Left lung (tissue), 10 donors: ENCODE data around the gene CD207. TPM values are rescaled to one million over a fixed set of nuclear protein-coding genes. Genes with fewer than 3 reads are reported as not detected.
A peak's percentile ranks its signal among the peaks of the same experiment; 100 is the strongest.

ENCODE experiments used
- ATAC-seq: fragments of 200-7000 bp; cut with Tn5 transposase; one replicate; pipeline ENCODE4 v1.9.1; 2020; ENCODE audit warnings: moderate library complexity
- DNase-seq, 4 donors: peaks; one replicate each; pipeline ENCODE4 v3.0.0-alpha.2; 2013 to 2020
- H3K27ac ChIP-seq, 2 donors: fragments of 200-600 bp; sonication (generic) in 1 of 2; one replicate each; pipeline versions ENCODE4 v1.5.0 to v1.8.0; 2020 to 2021
- H3K27me3 ChIP-seq, 2 donors: fragments of 200-600 bp; sonication (generic) in 1 of 2; one replicate each; pipeline versions ENCODE4 v1.5.0 to v1.8.0; 2020 to 2021
- H3K36me3 ChIP-seq, 2 donors: fragments of 200-600 bp; sonication (generic) in 1 of 2; one replicate each; pipeline versions ENCODE4 v1.5.0 to v1.8.0; 2020 to 2021
- H3K4me1 ChIP-seq, 2 donors: fragments of 200-600 bp; one replicate each; pipeline ENCODE4 v1.8.0; 2021
- H3K4me3 ChIP-seq, 2 donors: fragments of 200-600 bp; sonication (generic) in 1 of 2; one replicate each; pipeline versions ENCODE4 v1.5.0 to v1.8.0; 2020 to 2021; ENCODE audit warnings: mild to moderate bottlenecking in 1 of 2
- H3K9me3 ChIP-seq, 2 donors: fragments of 200-600 bp; sonication (generic) in 1 of 2; one replicate each; pipeline versions ENCODE4 v1.5.0 to v1.8.0; 2020 to 2021
- CTCF ChIP-seq, 2 donors: fragments of 200-600 bp; sonication (generic) in 1 of 2; IDR thresholded peaks; one replicate each; pipeline versions ENCODE4 v1.5.0 to v1.8.0; 2021; ENCODE audit warnings: antibody characterized with exemption in 2 of 2
- intact Hi-C, 2 donors: fragments of 100-400 bp; cut with DNase I; formaldehyde crosslinking; loops; one replicate each; pipeline versions ENCODE4 v1.11.2 to v1.14.2; 2022
- polyA plus RNA-seq, 6 donors: library from polyadenylated mRNA; unstranded; fragments of 120-200 nt; gene quantifications; one replicate each; pipeline ENCODE4 v1.2.1, GENCODE V29; 2013; ENCODE audit not compliant: insufficient read length in 6 of 6
- total RNA-seq, 2 donors: library from RNA; stranded (reverse); fragmentation: NEBNext Ultra II Directional; extraction: Animal tissue kit (Norgen Biotek cat#: 25700); gene quantifications; one replicate each; pipeline ENCODE4 v1.2.1, GENCODE V29; 2021
- donor health status: DM: no; HTN: yes; CAD: no.
- donor health status: DM: no; HTN: no; CAD: no.

CD207 gene
- total and polyA plus RNA-seq, 8 donors, result 0.07 to 0.73 (median 0.15) TPM; not detected in 4

- TF ChIP-seq CTCF (IDR thresholded peaks at IDR 0.05), result no peak
- H3K27ac ChIP-seq, result no peak overlapping the region
- peaks cover 0 to 5% of the 10 kb centered on the region in 2 donors for H3K4me1 ChIP-seq
- ATAC-seq (no peak), DNase-seq (no peak)
- intact Hi-C loops, result no loop called here
- H3K36me3 ChIP-seq, result no peaks in the 10 kb centered on the region
- peaks cover 0 to 5% of the 10 kb centered on the region in 2 donors for H3K27me3 ChIP-seq
- H3K4me3 ChIP-seq, result no peak overlapping the region
- H3K9me3 ChIP-seq, result no peaks in the 10 kb centered on the region
Measured at GRCh38 chr2:70852824-70853223, 17.2 kb upstream of the CD207 start.

GRCh38 chr2:70851704-70852103 is 16.1 kb upstream of the CD207 start:
- Histone ChIP-seq H3K27me3 (peaks cover 0 to 1% of the 10 kb centered on the region in 2 donors), H3K27ac (no peak overlapping the region), H3K9me3 (no peaks in the 10 kb centered on the region), H3K4me3 (no peak overlapping the region), H3K4me1 (peaks cover 0 to 5% of the 10 kb centered on the region in 2 donors), H3K36me3 (no peaks in the 10 kb centered on the region)
- TF ChIP-seq CTCF (IDR thresholded peaks at IDR 0.05), result no peak
- intact Hi-C loops, result no loop called here
- ATAC-seq, result peak; percentile 57
- DNase-seq, result no peak

GRCh38 chr2:70850925-70851324 is 15.3 kb upstream of the CD207 start:
- Histone ChIP-seq H3K4me3 (no peak overlapping the region), H3K27ac (no peak overlapping the region), H3K27me3 (no peaks in the 10 kb centered on the region), H3K9me3 (peaks cover 0 to 1% of the 10 kb centered on the region in 2 donors), H3K4me1 (peaks cover 0 to 5% of the 10 kb centered on the region in 2 donors), H3K36me3 (no peaks in the 10 kb centered on the region)
- intact Hi-C loops, result no loop called here
- DNase-seq, result no peak
- no peak for ATAC-seq
- TF ChIP-seq CTCF (IDR thresholded peaks at IDR 0.05), result no peak

- ATAC-seq (no peak), DNase-seq (no peak)
- Histone ChIP-seq H3K4me3 (no peak overlapping the region), H3K27ac (no peak overlapping the region), H3K27me3 (peaks cover 0 to 7% of the 10 kb centered on the region in 2 donors), H3K36me3 (no peaks in the 10 kb centered on the region), H3K9me3 (peaks cover 0 to 1% of the 10 kb centered on the region in 2 donors), H3K4me1 (no peaks in the 10 kb centered on the region)
- intact Hi-C loops, result no loop called here
- no peak for TF ChIP-seq CTCF (IDR thresholded peaks at IDR 0.05)
Measured at GRCh38 chr2:70842401-70842800, 6.8 kb upstream of the CD207 start.

- no peak for TF ChIP-seq CTCF (IDR thresholded peaks at IDR 0.05)
- no peak overlapping the region for H3K27ac ChIP-seq
- H3K4me1 ChIP-seq, result no peaks in the 10 kb centered on the region
- H3K9me3 ChIP-seq, result no peaks in the 10 kb centered on the region
- intact Hi-C loops, result no loop called here
- DNase-seq, result no peak
- ATAC-seq, result no peak
- no peaks in the 10 kb centered on the region for H3K36me3 ChIP-seq
- H3K27me3 ChIP-seq, result peaks cover 0 to 14% of the 10 kb centered on the region in 2 donors
- no peak overlapping the region for H3K4me3 ChIP-seq
Measured at GRCh38 chr2:70837980-70838925, 2.6 kb upstream of the CD207 start.
